A549 (cell line): ENCODE data around the gene RNF214. TPM values are rescaled to one million over a fixed set of nuclear protein-coding genes. Genes with fewer than 3 reads are reported as not detected.

Experiments used
- ATAC-seq, 2 experiments: fragments of 200-7000 bp in 1 of 2; fragments of >200 bp in 1 of 2; cut with Nextera tagmentation in 1 of 2; cut with Tn5 transposase in 1 of 2; 3 replicates each; pipeline versions ENCODE4 v1.8.0 to v1.9.1; 2018 to 2020; ENCODE audit warnings: mild to moderate bottlenecking in 1 of 2, moderate library complexity in 1 of 2
- CTCF ChIA-PET: fragments of 300-600 bp; sonication (Branson Sonifier 250); formaldehyde crosslinking; extraction: SDS; loops from one replicate; lab custom pipeline; 2021; ENCODE audit warnings: antibody characterized with exemption, inconsistent platforms; lab: Yijun Ruan, JAX
- POLR2A ChIA-PET: fragments of 350-600 bp; formaldehyde crosslinking; extraction: SDS; loops from one replicate; lab custom pipeline; 2021; ENCODE audit warnings: antibody characterized with exemption, inconsistent platforms; lab: Yijun Ruan, JAX
- DNase-seq, 2 experiments: peaks; one replicate each; pipeline versions ENCODE4 v3.0.0 to v3.0.0-alpha.2; 2011 to 2016; ENCODE audit warnings: low read depth in 1 of 2, low spot score in 1 of 2
- FAIRE-seq: peaks from 2 replicates; lab custom pipeline; 2011; peaks lifted over from hg19 to GRCh38; lab: Jason Lieb, UNC
- H3K27ac ChIP-seq, 2 experiments: fragments of >200 bp; sonication (Bioruptor Twin); formaldehyde crosslinking; 3 replicates each; pipeline ENCODE4 v1.5.1; 2016 to 2017
- H3K4me1 ChIP-seq: fragments of >200 bp; sonication (Bioruptor Twin); formaldehyde crosslinking; 3 replicates; pipeline ENCODE4 v1.6.1; 2016
- H3K4me2 ChIP-seq: fragments of >200 bp; sonication (Bioruptor Twin); formaldehyde crosslinking; 3 replicates; pipeline ENCODE4 v1.6.1; 2016
- H3K4me3 ChIP-seq: fragments of >200 bp; sonication (Bioruptor Twin); formaldehyde crosslinking; 3 replicates; pipeline ENCODE4 v1.5.1; 2016
- H3K9me3 ChIP-seq: fragments of >200 bp; sonication (Bioruptor Twin); formaldehyde crosslinking; 3 replicates; pipeline ENCODE4 v1.6.1; 2016
- CBX2 ChIP-seq: fragments of 200-600 bp; sonication (generic); IDR thresholded peaks from 2 replicates; pipeline ENCODE4 v1.6.1; 2016; ENCODE audit warnings: low read depth, mild to moderate bottlenecking, borderline replicate concordance
- CBX8 ChIP-seq: fragments of 200-600 bp; sonication (generic); IDR thresholded peaks from 2 replicates; pipeline ENCODE4 v1.6.1; 2016
- CHD2 ChIP-seq: fragments of 150-350 bp; IDR thresholded peaks from 2 replicates; pipeline ENCODE4 v1.6.1; 2014; ENCODE audit warnings: low read length; ENCODE audit not compliant: partially characterized antibody
- CHD4 ChIP-seq: fragments of 200-600 bp; sonication (generic); IDR thresholded peaks from 2 replicates; pipeline ENCODE4 v1.6.1; 2016; ENCODE audit warnings: antibody characterized with exemption, mild to moderate bottlenecking, borderline replicate concordance
- EHMT2 ChIP-seq: fragments of 200-600 bp; sonication (generic); IDR thresholded peaks from 2 replicates; pipeline ENCODE4 v1.6.1; 2016; ENCODE audit warnings: antibody characterized with exemption, low read depth, mild to moderate bottlenecking, moderate library complexity
- EP300 ChIP-seq, 2 experiments: fragments of >200 bp; sonication (Bioruptor Twin); formaldehyde crosslinking; IDR thresholded peaks; 2 replicates in 1 of 2; 3 replicates in 1 of 2; pipeline ENCODE4 v1.6.1; 2016 to 2017
- FOSL2 ChIP-seq, 2 experiments: fragments of 450-650 bp in 1 of 2; fragments of >200 bp in 1 of 2; sonication (Bioruptor Twin) in 1 of 2; formaldehyde crosslinking; IDR thresholded peaks; 2 replicates each; pipeline versions ENCODE4 v1.5.0 to v1.6.1; 2016 to 2020; ENCODE audit warnings: mild to moderate bottlenecking in 1 of 2, moderate library complexity in 1 of 2
- HDAC2 ChIP-seq: fragments of 200-600 bp; sonication (generic); IDR thresholded peaks from 2 replicates; pipeline ENCODE4 v1.6.1; 2016
- HOXB5 ChIP-seq: fragments of 250-450 bp; sonication (Bioruptor Pico); IDR thresholded peaks from 2 replicates; pipeline ENCODE4 v1.5.0; 2020; ENCODE audit warnings: mild to moderate bottlenecking, moderate library complexity
- JUN ChIP-seq, 2 experiments: fragments of >200 bp; sonication (Bioruptor Twin); formaldehyde crosslinking; IDR thresholded peaks; 2 replicates in 1 of 2; 3 replicates in 1 of 2; pipeline ENCODE4 v1.6.1; 2016 to 2017
- JUNB ChIP-seq: fragments of >200 bp; sonication (Bioruptor Twin); formaldehyde crosslinking; IDR thresholded peaks from 2 replicates; pipeline ENCODE4 v1.6.1; 2016
- KDM1A ChIP-seq: fragments of 200-600 bp; sonication (generic); IDR thresholded peaks from 2 replicates; pipeline ENCODE4 v1.6.1; 2016; ENCODE audit warnings: low read depth, mild to moderate bottlenecking
- KDM5A ChIP-seq: fragments of 200-600 bp; sonication (generic); IDR thresholded peaks from 2 replicates; pipeline ENCODE4 v1.6.1; 2016; ENCODE audit warnings: antibody characterized with exemption, mild to moderate bottlenecking
- MAFK ChIP-seq: fragments of 450-650 bp; IDR thresholded peaks from 2 replicates; pipeline ENCODE4 v1.6.1; 2014; ENCODE audit not compliant: partially characterized antibody
- MAZ ChIP-seq: fragments of 150-350 bp; IDR thresholded peaks from 2 replicates; pipeline ENCODE4 v1.6.1; 2014; ENCODE audit warnings: antibody characterized with exemption, low read depth, low read length, borderline replicate concordance
- NFE2L2 ChIP-seq: fragments of 150-350 bp; conservative IDR thresholded peaks from 2 replicates; pipeline ENCODE4 v1.6.1; 2014; ENCODE audit warnings: low read length
- PHF8 ChIP-seq: fragments of 200-600 bp; sonication (generic); IDR thresholded peaks from 2 replicates; pipeline ENCODE4 v1.6.1; 2016; ENCODE audit warnings: low read depth, mild to moderate bottlenecking, antibody characterized with exemption, moderate library complexity, borderline replicate concordance
- RAD21 ChIP-seq, 2 experiments: fragments of >200 bp in 1 of 2; sonication (Bioruptor Twin) in 1 of 2; formaldehyde crosslinking in 1 of 2; IDR thresholded peaks in 1 of 2; conservative IDR thresholded peaks in 1 of 2; 2 replicates in 1 of 2; 3 replicates in 1 of 2; pipeline ENCODE4 v1.6.1; 2012 to 2018; ENCODE audit warnings: inconsistent platforms in 1 of 2
- RARB ChIP-seq: fragments of 250-450 bp; sonication (Bioruptor Pico); IDR thresholded peaks from 2 replicates; pipeline ENCODE4 v1.8.0; 2021; ENCODE audit warnings: mild to moderate bottlenecking, moderate library complexity
- RCOR1 ChIP-seq: fragments of 150-350 bp; IDR thresholded peaks from 2 replicates; pipeline ENCODE4 v1.6.1; 2014; ENCODE audit warnings: antibody characterized with exemption, low read length, low read depth
- RFX5 ChIP-seq: fragments of 450-650 bp; IDR thresholded peaks from 2 replicates; pipeline ENCODE4 v1.7.1; 2014; ENCODE audit warnings: antibody characterized with exemption, mild to moderate bottlenecking, moderate library complexity
- ZNF302 ChIP-seq: fragments of 250-450 bp; sonication (Bioruptor Pico); IDR thresholded peaks from 2 replicates; pipeline ENCODE4 v1.9.0; 2021; ENCODE audit warnings: inconsistent platforms, mild to moderate bottlenecking, moderate library complexity
- ZSCAN20 ChIP-seq: fragments of 250-450 bp; sonication (Bioruptor Pico); IDR thresholded peaks from 2 replicates; pipeline ENCODE4 v1.8.0; 2022; ENCODE audit warnings: mild to moderate bottlenecking, moderate library complexity
- WGBS: methylation state at CpG from one replicate; pipeline ENCODE4 v1.1.6; 2017; ENCODE audit errors: missing lambda C conversion rate; 5-methylcytosine and 5-hydroxymethylcytosine counted together
- polyA plus RNA-seq, 4 experiments: library from polyadenylated mRNA; depleted of rRNA in 3 of 4; stranded (reverse); fragments of >200 nt; fragmentation: RNase III in 1 of 4; extraction: RNeasy Plus Mini Kit Qiagen cat#74134 plus additional on column Dnase treatment in 1 of 4; gene quantifications; 2 replicates in 3 of 4; 3 replicates in 1 of 4; pipeline ENCODE4 v1.2.3, GENCODE V29; 2011 to 2017
- TF ChIP-seq, protein P1 (sequence below): fragments of 250-450 bp; sonication (Bioruptor Pico); IDR thresholded peaks from 2 replicates; pipeline ENCODE4 v1.5.0; 2020; ENCODE audit warnings: low read depth, mild to moderate bottlenecking, moderate library complexity
- TF ChIP-seq, protein P2 (sequence below): IDR thresholded peaks from 2 replicates; pipeline ENCODE4 v1.6.1; 2012; ENCODE audit warnings: low read depth, borderline replicate concordance
- TF ChIP-seq, protein P3 (sequence below): fragments of >200 bp; sonication (Bioruptor Twin); formaldehyde crosslinking; IDR thresholded peaks from 3 replicates; pipeline ENCODE4 v1.5.1; 2016
- TF ChIP-seq, protein P4 (sequence below): fragments of 450-650 bp; IDR thresholded peaks from 2 replicates; pipeline ENCODE4 v1.6.1; 2014; ENCODE audit warnings: antibody characterized with exemption
- TF ChIP-seq, protein P5 (sequence below): fragments of 250-450 bp; sonication (Bioruptor Pico); IDR thresholded peaks from 2 replicates; pipeline ENCODE4 v1.5.0; 2021; ENCODE audit warnings: mild to moderate bottlenecking, moderate library complexity, borderline replicate concordance

RNF214 gene
- polyA plus RNA-seq, 2 of the 4 experiments (the other 2 are of a cell fraction) = 11.0 to 15.9 TPM

DNA sequence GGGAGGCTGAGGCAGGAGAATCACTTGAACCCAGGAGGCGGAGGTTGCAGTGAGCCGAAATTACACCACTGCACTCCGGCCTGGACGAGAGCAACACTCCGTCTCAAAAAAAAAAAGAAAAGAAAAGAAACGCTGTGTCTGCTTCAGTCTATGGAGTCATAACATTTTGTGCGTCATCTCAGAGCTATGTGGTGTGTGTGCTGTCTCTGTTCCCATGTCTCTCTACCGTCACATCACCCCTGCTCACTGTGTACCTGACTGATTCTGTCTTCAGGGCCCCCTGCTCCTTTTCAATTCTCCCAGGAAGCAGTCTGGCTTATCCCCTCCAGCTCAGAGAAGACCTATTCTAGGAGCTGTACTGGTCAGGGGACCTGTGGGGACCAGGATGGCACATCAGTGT lies 65.7 kb downstream of the RNF214 start:
- Histone ChIP-seq H3K4me3 (no peak overlapping the region), H3K4me1 (peaks cover 6% of the 10 kb centered on the region; the same call in 1 of the 3 replicates), H3K9me3 (no peaks in the 10 kb centered on the region), H3K4me2 (no peak overlapping the region), H3K27ac (no peak overlapping the region)
- no peak for TF ChIP-seq CHD2
- TF ChIP-seq RARB (CRISPR knock-in tag) = no peak
- no peak for TF ChIP-seq ZNF302 (CRISPR knock-in tag)
- no peak for TF ChIP-seq HOXB5
- no peak for TF ChIP-seq KDM1A
- no peak for TF ChIP-seq JUNB
- no peak for TF ChIP-seq CHD4
- TF ChIP-seq EHMT2 = no peak
- TF ChIP-seq, protein P1, sequence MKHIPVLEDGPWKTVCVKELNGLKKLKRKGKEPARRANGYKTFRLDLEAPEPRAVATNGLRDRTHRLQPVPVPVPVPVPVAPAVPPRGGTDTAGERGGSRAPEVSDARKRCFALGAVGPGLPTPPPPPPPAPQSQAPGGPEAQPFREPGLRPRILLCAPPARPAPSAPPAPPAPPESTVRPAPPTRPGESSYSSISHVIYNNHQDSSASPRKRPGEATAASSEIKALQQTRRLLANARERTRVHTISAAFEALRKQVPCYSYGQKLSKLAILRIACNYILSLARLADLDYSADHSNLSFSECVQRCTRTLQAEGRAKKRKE (CRISPR knock-in tag) = no peak
- TF ChIP-seq MAZ = no peak
- TF ChIP-seq, protein P2, sequence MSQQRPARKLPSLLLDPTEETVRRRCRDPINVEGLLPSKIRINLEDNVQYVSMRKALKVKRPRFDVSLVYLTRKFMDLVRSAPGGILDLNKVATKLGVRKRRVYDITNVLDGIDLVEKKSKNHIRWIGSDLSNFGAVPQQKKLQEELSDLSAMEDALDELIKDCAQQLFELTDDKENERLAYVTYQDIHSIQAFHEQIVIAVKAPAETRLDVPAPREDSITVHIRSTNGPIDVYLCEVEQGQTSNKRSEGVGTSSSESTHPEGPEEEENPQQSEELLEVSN = no peak
- TF ChIP-seq EP300 (IDR thresholded peaks at IDR 0.05) = no peak
- no peak for TF ChIP-seq RFX5
- TF ChIP-seq, protein P3, sequence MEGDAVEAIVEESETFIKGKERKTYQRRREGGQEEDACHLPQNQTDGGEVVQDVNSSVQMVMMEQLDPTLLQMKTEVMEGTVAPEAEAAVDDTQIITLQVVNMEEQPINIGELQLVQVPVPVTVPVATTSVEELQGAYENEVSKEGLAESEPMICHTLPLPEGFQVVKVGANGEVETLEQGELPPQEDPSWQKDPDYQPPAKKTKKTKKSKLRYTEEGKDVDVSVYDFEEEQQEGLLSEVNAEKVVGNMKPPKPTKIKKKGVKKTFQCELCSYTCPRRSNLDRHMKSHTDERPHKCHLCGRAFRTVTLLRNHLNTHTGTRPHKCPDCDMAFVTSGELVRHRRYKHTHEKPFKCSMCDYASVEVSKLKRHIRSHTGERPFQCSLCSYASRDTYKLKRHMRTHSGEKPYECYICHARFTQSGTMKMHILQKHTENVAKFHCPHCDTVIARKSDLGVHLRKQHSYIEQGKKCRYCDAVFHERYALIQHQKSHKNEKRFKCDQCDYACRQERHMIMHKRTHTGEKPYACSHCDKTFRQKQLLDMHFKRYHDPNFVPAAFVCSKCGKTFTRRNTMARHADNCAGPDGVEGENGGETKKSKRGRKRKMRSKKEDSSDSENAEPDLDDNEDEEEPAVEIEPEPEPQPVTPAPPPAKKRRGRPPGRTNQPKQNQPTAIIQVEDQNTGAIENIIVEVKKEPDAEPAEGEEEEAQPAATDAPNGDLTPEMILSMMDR = no peak
- no peak for TF ChIP-seq JUN (IDR thresholded peaks at IDR 0.05)
- no peak for TF ChIP-seq MAFK
- DNase-seq = no peak
- no peak for ATAC-seq
- no peak for FAIRE-seq
- POLR2A ChIA-PET = no interaction called here
- WGBS = 87% methylated on average over 8 of the region's 8 CpGs
- CTCF ChIA-PET = no interaction called here

DNA sequence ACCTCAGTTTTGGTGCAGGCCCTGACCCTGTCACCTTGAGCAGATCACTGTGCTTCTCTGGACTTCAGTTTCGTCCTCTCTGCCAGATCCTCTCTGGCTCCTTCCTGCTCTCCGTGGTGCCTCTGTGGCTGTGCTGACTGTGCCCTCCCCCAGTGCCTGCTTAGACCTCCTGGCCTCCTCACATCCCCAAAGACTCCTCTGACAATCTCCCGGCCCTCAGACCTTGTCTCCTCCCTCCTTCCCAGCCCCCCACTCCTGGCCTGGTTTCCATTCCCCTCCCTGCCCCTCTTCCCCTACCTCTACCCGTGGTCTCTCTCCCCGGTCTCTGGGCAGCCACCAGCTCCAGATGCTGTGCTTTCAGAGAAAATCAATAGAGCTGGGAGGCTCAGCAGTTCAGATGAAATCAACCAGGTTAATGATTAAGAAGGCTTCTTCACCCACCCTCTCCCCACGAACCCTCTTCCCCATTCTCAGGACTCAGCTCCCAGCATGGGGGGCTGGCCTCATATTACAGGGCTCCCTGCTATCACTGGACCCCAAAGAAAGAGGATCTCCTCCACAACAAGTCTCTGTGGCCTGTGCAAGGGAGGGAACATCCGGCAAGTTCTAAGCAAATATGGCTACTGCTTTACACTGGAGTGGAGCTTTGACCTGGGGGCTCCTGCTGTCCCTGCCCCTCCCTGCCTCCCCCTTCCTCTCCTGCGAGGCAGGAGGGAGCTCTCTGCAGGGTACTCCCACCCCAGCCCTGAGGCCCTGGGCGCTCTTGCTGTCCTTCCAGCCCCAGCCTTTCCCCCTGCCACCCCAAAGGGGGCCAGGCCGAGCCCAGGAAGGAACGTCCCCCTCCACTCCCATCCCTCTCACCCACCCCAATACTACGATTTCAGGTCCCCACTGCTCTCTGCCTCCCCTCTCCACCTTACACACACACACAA lies 67.1 kb downstream of the RNF214 start:
- ChIA-PET POLR2A (no interaction called here), CTCF (no interaction called here)
- Histone ChIP-seq H3K4me3 (no peak overlapping the region), H3K27ac (no peak overlapping the region), H3K4me2 (no peak overlapping the region), H3K9me3 (no peaks in the 10 kb centered on the region), H3K4me1 (peaks cover 6% of the 10 kb centered on the region; the same call in 1 of the 3 replicates)
- FAIRE-seq = no peak
- WGBS = 61% methylated on average over 11 of the region's 12 CpGs
- peak in 1 of 2 experiments; percentile 29; a peak in 2 of 6 replicates for ATAC-seq
- DNase-seq = no peak
- no peak for TF ChIP-seq FOSL2 (IDR thresholded peaks at IDR 0.05)
- no peak for TF ChIP-seq FOSL2 (CRISPR knock-in tag; IDR thresholded peaks at IDR 0.05)
- no peak for TF ChIP-seq MAFK
- TF ChIP-seq CBX8 = no peak
- no peak for TF ChIP-seq ZSCAN20 (CRISPR knock-in tag)
- TF ChIP-seq RCOR1 = no peak
- TF ChIP-seq, protein P4, sequence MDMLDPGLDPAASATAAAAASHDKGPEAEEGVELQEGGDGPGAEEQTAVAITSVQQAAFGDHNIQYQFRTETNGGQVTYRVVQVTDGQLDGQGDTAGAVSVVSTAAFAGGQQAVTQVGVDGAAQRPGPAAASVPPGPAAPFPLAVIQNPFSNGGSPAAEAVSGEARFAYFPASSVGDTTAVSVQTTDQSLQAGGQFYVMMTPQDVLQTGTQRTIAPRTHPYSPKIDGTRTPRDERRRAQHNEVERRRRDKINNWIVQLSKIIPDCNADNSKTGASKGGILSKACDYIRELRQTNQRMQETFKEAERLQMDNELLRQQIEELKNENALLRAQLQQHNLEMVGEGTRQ = no peak
- TF ChIP-seq PHF8 = no peak
- TF ChIP-seq KDM5A = no peak
- no peak for TF ChIP-seq CBX2
- no peak for TF ChIP-seq NFE2L2
- TF ChIP-seq, protein P5, sequence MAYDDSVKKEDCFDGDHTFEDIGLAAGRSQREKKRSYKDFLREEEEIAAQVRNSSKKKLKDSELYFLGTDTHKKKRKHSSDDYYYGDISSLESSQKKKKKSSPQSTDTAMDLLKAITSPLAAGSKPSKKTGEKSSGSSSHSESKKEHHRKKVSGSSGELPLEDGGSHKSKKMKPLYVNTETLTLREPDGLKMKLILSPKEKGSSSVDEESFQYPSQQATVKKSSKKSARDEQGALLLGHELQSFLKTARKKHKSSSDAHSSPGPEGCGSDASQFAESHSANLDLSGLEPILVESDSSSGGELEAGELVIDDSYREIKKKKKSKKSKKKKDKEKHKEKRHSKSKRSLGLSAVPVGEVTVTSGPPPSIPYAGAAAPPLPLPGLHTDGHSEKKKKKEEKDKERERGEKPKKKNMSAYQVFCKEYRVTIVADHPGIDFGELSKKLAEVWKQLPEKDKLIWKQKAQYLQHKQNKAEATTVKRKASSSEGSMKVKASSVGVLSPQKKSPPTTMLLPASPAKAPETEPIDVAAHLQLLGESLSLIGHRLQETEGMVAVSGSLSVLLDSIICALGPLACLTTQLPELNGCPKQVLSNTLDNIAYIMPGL (CRISPR knock-in tag) = no peak
- TF ChIP-seq RAD21 (conservative IDR thresholded peaks at IDR 0.05 in 1 of 2, IDR thresholded peaks at IDR 0.05 in 1 of 2) = no peak
- TF ChIP-seq HDAC2 = no peak
- no peak for TF ChIP-seq ZNF302 (CRISPR knock-in tag)
- TF ChIP-seq, protein P1 (CRISPR knock-in tag) = no peak
